Testis (tissue), 2 donors: ENCODE results near the gene RPS6KB1.

Experiments
- CTCF ChIP-seq, 3 experiments: fragments of 450-650 bp in 2 of 3; fragments of 200-600 bp in 1 of 3; sonication (generic) in 1 of 3; IDR thresholded peaks; one replicate each; pipeline ENCODE4 v1.5.1; 2016 to 2019; ENCODE audit warnings: antibody characterized with exemption in 3 of 3, mild to moderate bottlenecking in 2 of 3, moderate library complexity in 1 of 3
- POLR2A ChIP-seq: fragments of 450-650 bp; IDR thresholded peaks from one replicate; pipeline ENCODE4 v1.6.1; 2017; ENCODE audit warnings: antibody characterized with exemption, mild to moderate bottlenecking, moderate library complexity

GRCh38 chr17:59914274-59914854, 21.4 kb downstream of the RPS6KB1 start:
- TF ChIP-seq POLR2A = no peak
- TF ChIP-seq CTCF (IDR thresholded peaks at IDR 0.05) = peak; percentile 56 to 80 (median 66)
